Measurements from ENCODE around the gene CCDC107. TPM values are rescaled to one million over a fixed set of nuclear protein-coding genes. Genes with fewer than 3 reads are reported as not detected.

CCDC107 gene
- total RNA-seq, 1 experiment from 2014 or later: 12.5 TPM

- H3K4me1 Mint-ChIP-seq (ENCODE audit: insufficient read depth, unreplicated experiment): peaks cover 12% of the 10 kb centered on the region
- TF ChIP-seq CTCF (IDR thresholded peaks at IDR 0.05; ENCODE audit: unreplicated experiment): no peak
- CTCF ChIA-PET: interaction anchor here (0.6 to 4.8 kb wide), 31 partner anchors 11 to 904 kb away, joined by 3 to 62 read pairs (median 4); partner anchors contain the start of genes CCDC107, GBA2, RGP1 and RMRP
- intact Hi-C loops (cut with micrococcal nuclease): loop anchor here (1.0 to 2.0 kb wide), 2 partner anchors 87 to 169 kb away; partner anchors contain the start of gene HINT2
- TSS peak; percentile 63 for BruUV-seq (replicated peaks)
- peak overlapping the region; percentile 77 for H3K4me3 Mint-ChIP-seq (ENCODE audit: unreplicated experiment)
- H3K27ac Mint-ChIP-seq (ENCODE audit: low read depth, unreplicated experiment): peak overlapping the region; percentile 93
- no peaks in the 10 kb centered on the region for H3K27me3 Mint-ChIP-seq (ENCODE audit: insufficient read depth, unreplicated experiment)
- no peaks in the 10 kb centered on the region for H3K9me3 Mint-ChIP-seq (ENCODE audit: unreplicated experiment)
- peak; percentile 51 for DNase-seq (ENCODE audit: unreplicated experiment)
- H3K36me3 Mint-ChIP-seq (ENCODE audit: insufficient read depth, unreplicated experiment): peaks cover under 1% of the 10 kb centered on the region
- POLR2A ChIA-PET: interaction anchor here (0.7 to 5.8 kb wide), 18 partner anchors 11 to 982 kb away, joined by 3 to 63 read pairs (median 4); partner anchors contain the start of genes ARHGEF39, CCDC107, CREB3 and GBA2
Measured at GRCh38 chr9:35646153-35646532, 11.9 kb upstream of the CCDC107 start.

- no peaks in the 10 kb centered on the region for H3K36me3 Mint-ChIP-seq (ENCODE audit: insufficient read depth, unreplicated experiment)
- TF ChIP-seq CTCF (IDR thresholded peaks at IDR 0.05; ENCODE audit: unreplicated experiment): peak; percentile 95
- BruUV-seq (replicated peaks): no TSS peak
Measured at GRCh38 chr9:35646533-35647265, 11.4 kb upstream of the CCDC107 start.

GRCh38 chr9:35649431-35650340 is 8.4 kb upstream of the CCDC107 start:
- Mint-ChIP-seq H3K27ac (ENCODE audit: low read depth, unreplicated experiment) (no peak overlapping the region), H3K36me3 (ENCODE audit: insufficient read depth, unreplicated experiment) (no peaks in the 10 kb centered on the region), H3K4me1 (ENCODE audit: insufficient read depth, unreplicated experiment) (peaks cover 7% of the 10 kb centered on the region), H3K27me3 (ENCODE audit: insufficient read depth, unreplicated experiment) (no peaks in the 10 kb centered on the region), H3K9me3 (ENCODE audit: unreplicated experiment) (no peaks in the 10 kb centered on the region), H3K4me3 (ENCODE audit: unreplicated experiment) (no peak overlapping the region)
- BruUV-seq (replicated peaks): no TSS peak
- no peak for DNase-seq (ENCODE audit: unreplicated experiment)
- intact Hi-C loops (cut with micrococcal nuclease): loop anchor here (10.0 kb wide), 1 partner anchor 255 kb away; the partner anchor contains the start of genes HRCT1 and SPAAR
- TF ChIP-seq CTCF (IDR thresholded peaks at IDR 0.05; ENCODE audit: unreplicated experiment): no peak
- POLR2A ChIA-PET: interaction anchor here (0.6 to 5.8 kb wide), 3 partner anchors 7 to 535 kb away, joined by 3 to 61 read pairs (median 24); partner anchors contain the start of genes CCDC107, RMRP and TPM2
- CTCF ChIA-PET: interaction anchor here (0.7 to 4.8 kb wide), 6 partner anchors 12 to 83 kb away, joined by 3 to 28 read pairs (median 4); partner anchors contain the start of gene TLN1

More at GRCh38 chr9:35646533-35647265, 11.4 kb upstream of the CCDC107 start:
- intact Hi-C loops (cut with micrococcal nuclease): loop anchor here (1.0 to 2.0 kb wide), 2 partner anchors 87 to 168 kb away; partner anchors contain the start of gene HINT2
- ChIA-PET CTCF (interaction anchor here (0.6 to 4.8 kb wide), 50 partner anchors 11 to 1018 kb away, joined by 3 to 62 read pairs (median 4); partner anchors contain the start of genes ARHGEF39, CCDC107, GBA2 and RGP1), POLR2A (interaction anchor here (0.7 to 5.8 kb wide), 20 partner anchors 10 to 983 kb away, joined by 3 to 63 read pairs (median 5); partner anchors contain the start of genes ARHGEF39, CCDC107, CREB3 and GBA2)
- H3K27me3 Mint-ChIP-seq (ENCODE audit: insufficient read depth, unreplicated experiment): no peaks in the 10 kb centered on the region
- DNase-seq (ENCODE audit: unreplicated experiment): peak; percentile 88
- H3K4me1 Mint-ChIP-seq (ENCODE audit: insufficient read depth, unreplicated experiment): peaks cover 12% of the 10 kb centered on the region
- peak overlapping the region; percentile 93 for H3K27ac Mint-ChIP-seq (ENCODE audit: low read depth, unreplicated experiment)
- peak overlapping the region; percentile 77 for H3K4me3 Mint-ChIP-seq (ENCODE audit: unreplicated experiment)
- H3K9me3 Mint-ChIP-seq (ENCODE audit: unreplicated experiment): no peaks in the 10 kb centered on the region

All from MCF 10A (cell line).